Measurements from ENCODE around the gene NLK. TPM values are rescaled to one million over a fixed set of nuclear protein-coding genes. Genes with fewer than 3 reads are reported as not detected.
"Not testable (repeated sequence)": the region's sequence is repeated elsewhere in the genome, so short reads cannot be mapped to it uniquely, and the experiment has no call there.

NLK gene
- total RNA-seq, 2 donors from 2014 or later, result 15.5 to 19.6 TPM

GRCh38 chr17:28020515-28020914, 22.0 kb upstream of the NLK start:
- Mint-ChIP-seq H3K4me1 (ENCODE audit: low read depth in 2 of 2) (no peaks in the 10 kb centered on the region), H3K27me3 (peaks cover 13 to 20% of the 10 kb centered on the region in 2 donors), H3K4me3 (no peak overlapping the region), H3K27ac (no peak overlapping the region), H3K36me3 (no peaks in the 10 kb centered on the region), H3K9me3 (no peaks in the 10 kb centered on the region)
- no peak for ATAC-seq
- DNase-seq (ENCODE audit: low spot score), result no peak

GRCh38 chr17:28029044-28029443, 13.4 kb upstream of the NLK start:
- Mint-ChIP-seq H3K27ac (no peak overlapping the region), H3K4me1 (ENCODE audit: low read depth in 2 of 2) (no peaks in the 10 kb centered on the region), H3K4me3 (no peak overlapping the region), H3K9me3 (no peaks in the 10 kb centered on the region), H3K27me3 (peaks cover 0 to 7% of the 10 kb centered on the region in 2 donors), H3K36me3 (no peaks in the 10 kb centered on the region)
- ATAC-seq (no peak), DNase-seq (ENCODE audit: low spot score) (no peak)

GRCh38 chr17:28030386-28030785, 12.1 kb upstream of the NLK start:
- no peak overlapping the region for H3K27ac Mint-ChIP-seq
- H3K9me3 Mint-ChIP-seq, result no peaks in the 10 kb centered on the region
- peaks cover 0 to 4% of the 10 kb centered on the region in 2 donors for H3K4me1 Mint-ChIP-seq (ENCODE audit: low read depth in 2 of 2)
- H3K27me3 Mint-ChIP-seq, result peaks cover 0 to 7% of the 10 kb centered on the region in 2 donors
- ATAC-seq (no peak), DNase-seq (ENCODE audit: low spot score) (no peak)
- no peaks in the 10 kb centered on the region for H3K36me3 Mint-ChIP-seq
- no peak overlapping the region for H3K4me3 Mint-ChIP-seq

GRCh38 chr17:28031174-28031573, 11.3 kb upstream of the NLK start:
- DNase-seq (ENCODE audit: low spot score) (no peak), ATAC-seq (no peak)
- Mint-ChIP-seq H3K27me3 (peaks cover 0 to 7% of the 10 kb centered on the region in 2 donors), H3K9me3 (no peaks in the 10 kb centered on the region), H3K36me3 (no peaks in the 10 kb centered on the region), H3K4me3 (no peak overlapping the region), H3K4me1 (ENCODE audit: low read depth in 2 of 2) (peaks cover 0 to 4% of the 10 kb centered on the region in 2 donors), H3K27ac (no peak overlapping the region)

GRCh38 chr17:28033972-28034714, 8.3 kb upstream of the NLK start:
- ATAC-seq, result no peak
- no peak for DNase-seq (ENCODE audit: low spot score)
- Mint-ChIP-seq H3K9me3 (no peaks in the 10 kb centered on the region), H3K27me3 (peaks cover 0 to 6% of the 10 kb centered on the region in 2 donors), H3K36me3 (no peaks in the 10 kb centered on the region), H3K4me3 (no peak overlapping the region), H3K27ac (no peak overlapping the region), H3K4me1 (ENCODE audit: low read depth in 2 of 2) (peaks cover 0 to 7% of the 10 kb centered on the region in 2 donors)

GRCh38 chr17:28035452-28035851, 7.0 kb upstream of the NLK start:
- ATAC-seq; H3K27ac Mint-ChIP-seq; DNase-seq (ENCODE audit: low spot score); H3K4me3 Mint-ChIP-seq; H3K36me3 Mint-ChIP-seq; H3K9me3 Mint-ChIP-seq; H3K27me3 Mint-ChIP-seq: not testable (repeated sequence)
- peaks cover 11 to 12% of the 10 kb centered on the region in 2 donors for H3K4me1 Mint-ChIP-seq (ENCODE audit: low read depth in 2 of 2)

- not testable (repeated sequence) for DNase-seq (ENCODE audit: low spot score); H3K27me3 Mint-ChIP-seq; H3K36me3 Mint-ChIP-seq; H3K9me3 Mint-ChIP-seq; H3K27ac Mint-ChIP-seq; ATAC-seq; H3K4me3 Mint-ChIP-seq
- peaks cover 11 to 16% of the 10 kb centered on the region in 2 donors for H3K4me1 Mint-ChIP-seq (ENCODE audit: low read depth in 2 of 2)
Observed at GRCh38 chr17:28035884-28036283, 6.6 kb upstream of the NLK start.

- ATAC-seq (no peak), DNase-seq (ENCODE audit: low spot score) (no peak)
- Mint-ChIP-seq H3K27ac (peak overlapping the region; percentile 1 to 4), H3K27me3 (peaks cover 0 to 5% of the 10 kb centered on the region in 2 donors), H3K9me3 (no peaks in the 10 kb centered on the region), H3K4me3 (peak overlapping the region; percentile 26), H3K36me3 (no peaks in the 10 kb centered on the region), H3K4me1 (ENCODE audit: low read depth in 2 of 2) (peaks cover 27 to 35% of the 10 kb centered on the region in 2 donors)
Observed at GRCh38 chr17:28038802-28039201, 3.7 kb upstream of the NLK start.

GRCh38 chr17:28039251-28039650, 3.2 kb upstream of the NLK start:
- Mint-ChIP-seq H3K27ac (peak overlapping the region; percentile 1 to 4), H3K4me3 (peak overlapping the region; percentile 26)

GRCh38 chr17:28040406-28040805, 2.1 kb upstream of the NLK start:
- H3K4me1 Mint-ChIP-seq (ENCODE audit: low read depth in 2 of 2), result peaks cover 41 to 42% of the 10 kb centered on the region in 2 donors
- no peaks in the 10 kb centered on the region for H3K9me3 Mint-ChIP-seq
- no peaks in the 10 kb centered on the region for H3K36me3 Mint-ChIP-seq
- DNase-seq (ENCODE audit: low spot score), result no peak
- no peak for ATAC-seq
- H3K4me3 Mint-ChIP-seq, result peak overlapping the region; percentile 84
- peak overlapping the region; percentile 81 to 82 for H3K27ac Mint-ChIP-seq
- H3K27me3 Mint-ChIP-seq, result peaks cover 0 to 5% of the 10 kb centered on the region in 2 donors

More at GRCh38 chr17:28039251-28039650, 3.2 kb upstream of the NLK start:
- Mint-ChIP-seq H3K9me3 (no peaks in the 10 kb centered on the region), H3K36me3 (no peaks in the 10 kb centered on the region), H3K27me3 (peaks cover 0 to 5% of the 10 kb centered on the region in 2 donors), H3K4me1 (ENCODE audit: low read depth in 2 of 2) (peaks cover 32 to 35% of the 10 kb centered on the region in 2 donors)
- no peak for DNase-seq (ENCODE audit: low spot score)
- no peak for ATAC-seq

GRCh38 chr17:28041068-28041843, 1.2 kb upstream of the NLK start:
- Mint-ChIP-seq H3K36me3 (no peaks in the 10 kb centered on the region), H3K4me3 (peak overlapping the region; percentile 84), H3K27ac (peak overlapping the region; percentile 81 to 82), H3K4me1 (ENCODE audit: low read depth in 2 of 2) (peaks cover 46 to 48% of the 10 kb centered on the region in 2 donors), H3K27me3 (peaks cover 0 to 5% of the 10 kb centered on the region in 2 donors), H3K9me3 (no peaks in the 10 kb centered on the region)
- DNase-seq (ENCODE audit: low spot score), result peak; percentile 100
- peak; percentile 96 to 98 for ATAC-seq

GRCh38 chr17:28041844-28042656, 427 bp upstream of the NLK start:
- H3K9me3 Mint-ChIP-seq, result no peaks in the 10 kb centered on the region
- peaks cover 0 to 5% of the 10 kb centered on the region in 2 donors for H3K27me3 Mint-ChIP-seq
- H3K4me3 Mint-ChIP-seq, result peak overlapping the region; percentile 84
- ATAC-seq (no peak), DNase-seq (ENCODE audit: low spot score) (no peak)
- no peaks in the 10 kb centered on the region for H3K36me3 Mint-ChIP-seq
- peak overlapping the region; percentile 81 to 82 for H3K27ac Mint-ChIP-seq
- peaks cover 52 to 56% of the 10 kb centered on the region in 2 donors for H3K4me1 Mint-ChIP-seq (ENCODE audit: low read depth in 2 of 2)

GRCh38 chr17:28042721-28043291, 329 bp downstream of the NLK start:
- H3K4me1 Mint-ChIP-seq (ENCODE audit: low read depth in 2 of 2), result peaks cover 54 to 57% of the 10 kb centered on the region in 2 donors
- peak overlapping the region; percentile 84 for H3K4me3 Mint-ChIP-seq
- ATAC-seq (no peak), DNase-seq (ENCODE audit: low spot score) (no peak)
- peaks cover 0 to 5% of the 10 kb centered on the region in 2 donors for H3K27me3 Mint-ChIP-seq
- no peaks in the 10 kb centered on the region for H3K9me3 Mint-ChIP-seq
- peak overlapping the region; percentile 81 to 82 for H3K27ac Mint-ChIP-seq
- no peaks in the 10 kb centered on the region for H3K36me3 Mint-ChIP-seq

All from natural killer cell treated with Interleukin-12 subunit alpha and Interleukin-12 subunit beta and Interleukin-15 and Interleukin-18, amount 100 ng/mL, for 72 hours (primary cell).